ENCODE results near the gene PODXL2.
"Not testable (repeated sequence)": the region's sequence is repeated elsewhere in the genome, so short reads cannot be mapped to it uniquely, and the experiment has no call there.

PODXL2 gene

DNA sequence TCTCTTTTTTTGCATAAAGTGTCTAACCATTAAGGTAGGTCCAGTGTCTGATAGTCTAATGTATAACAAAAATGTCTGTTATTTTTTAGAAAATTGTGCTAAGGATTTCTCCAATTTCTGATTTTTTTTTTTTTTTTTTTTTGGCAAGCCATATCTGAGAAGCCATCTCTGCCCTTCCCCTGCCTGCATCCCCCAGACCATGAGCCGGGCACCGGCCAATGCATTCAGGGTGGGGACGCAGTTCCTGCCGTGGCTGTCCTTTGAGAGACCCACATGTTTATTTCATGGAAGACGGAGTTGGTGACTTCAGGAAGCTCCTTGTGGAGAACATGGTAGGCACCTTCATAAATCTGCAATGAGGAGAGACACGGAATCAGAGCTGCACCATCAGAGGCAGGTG is 63.0 kb downstream of the PODXL2 start:
- Mint-ChIP-seq H3K27me3 (no peaks in the 10 kb centered on the region), H3K4me3 (no peak overlapping the region), H3K4me1 (no peaks in the 10 kb centered on the region), H3K27ac (no peak overlapping the region), H3K9me3 (no peaks in the 10 kb centered on the region)
- ATAC-seq: no peak
- DNase-seq: no peak

DNA sequence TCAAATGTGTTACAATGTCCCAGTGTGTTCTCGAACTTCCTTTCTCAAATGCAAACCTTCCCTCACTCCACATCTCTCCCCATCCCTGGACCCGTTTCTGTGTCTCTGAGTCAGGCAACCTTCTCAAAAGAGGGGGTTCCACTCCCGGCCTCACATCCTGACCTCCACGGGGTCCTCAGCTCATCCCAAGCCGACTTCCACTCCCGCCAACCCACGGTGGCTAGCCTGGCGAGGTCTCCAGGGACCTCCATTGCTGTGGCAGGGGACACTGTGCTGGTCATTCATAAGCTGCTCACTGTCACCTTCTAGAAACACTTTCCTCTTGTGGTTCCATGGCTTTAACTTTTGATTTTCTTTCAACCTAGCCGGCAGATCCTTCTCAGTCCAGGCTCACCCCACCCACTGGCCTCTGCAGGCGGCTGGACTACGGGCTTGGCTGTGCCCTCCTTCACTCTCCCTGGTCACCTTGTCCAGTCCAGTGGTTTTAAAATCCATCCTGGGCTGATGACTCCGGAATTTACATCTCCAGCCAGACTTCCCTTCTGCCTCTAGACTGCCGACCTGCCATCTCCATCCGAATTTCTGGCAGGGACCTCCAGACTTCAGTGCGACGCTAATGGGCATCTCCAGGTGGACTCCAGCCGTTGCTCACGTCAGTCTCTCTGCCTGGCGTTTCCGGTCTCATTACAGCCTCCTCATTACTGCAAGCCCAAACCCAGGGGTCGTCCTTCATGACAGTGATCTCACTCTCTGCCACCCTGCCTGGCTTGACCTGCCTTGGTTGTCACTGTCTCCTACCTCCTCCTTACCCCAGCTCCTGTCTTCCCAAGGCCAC is 63.7 kb downstream of the PODXL2 start:
- no peak for DNase-seq
- Mint-ChIP-seq H3K4me3 (no peak overlapping the region), H3K27ac (no peak overlapping the region), H3K27me3 (no peaks in the 10 kb centered on the region), H3K9me3 (no peaks in the 10 kb centered on the region), H3K4me1 (peaks cover 5% of the 10 kb centered on the region)
- ATAC-seq: no peak

DNA sequence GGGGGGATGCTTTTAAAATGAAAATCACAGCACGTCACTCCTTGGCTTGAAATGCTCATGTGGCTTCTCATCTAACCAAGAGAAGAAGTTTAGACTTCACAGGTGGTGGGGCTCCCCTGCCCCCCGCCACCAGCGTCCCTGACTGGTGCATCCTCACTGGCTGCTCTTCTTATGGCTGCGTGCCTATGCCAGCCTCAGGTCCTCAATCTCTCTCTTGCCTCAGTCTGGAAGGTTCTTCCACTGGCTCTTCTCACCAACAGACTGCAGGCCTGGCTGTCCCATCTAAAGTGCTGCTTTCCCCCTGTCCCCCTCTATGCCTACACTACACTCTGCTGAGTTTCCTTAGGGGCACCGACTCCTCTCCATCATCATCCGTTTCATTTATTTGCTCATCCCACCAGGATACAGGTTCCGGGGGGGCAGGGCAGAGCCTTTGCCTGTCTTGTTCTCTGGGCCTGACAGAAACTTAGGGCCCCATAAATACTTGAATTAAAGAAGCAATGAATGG is 64.4 kb downstream of the PODXL2 start:
- H3K4me3 Mint-ChIP-seq: no peak overlapping the region
- no peak for ATAC-seq
- no peak for DNase-seq
- no peaks in the 10 kb centered on the region for H3K27me3 Mint-ChIP-seq
- H3K27ac Mint-ChIP-seq: no peak overlapping the region
- H3K4me1 Mint-ChIP-seq: peaks cover 10% of the 10 kb centered on the region
- no peaks in the 10 kb centered on the region for H3K9me3 Mint-ChIP-seq

DNA sequence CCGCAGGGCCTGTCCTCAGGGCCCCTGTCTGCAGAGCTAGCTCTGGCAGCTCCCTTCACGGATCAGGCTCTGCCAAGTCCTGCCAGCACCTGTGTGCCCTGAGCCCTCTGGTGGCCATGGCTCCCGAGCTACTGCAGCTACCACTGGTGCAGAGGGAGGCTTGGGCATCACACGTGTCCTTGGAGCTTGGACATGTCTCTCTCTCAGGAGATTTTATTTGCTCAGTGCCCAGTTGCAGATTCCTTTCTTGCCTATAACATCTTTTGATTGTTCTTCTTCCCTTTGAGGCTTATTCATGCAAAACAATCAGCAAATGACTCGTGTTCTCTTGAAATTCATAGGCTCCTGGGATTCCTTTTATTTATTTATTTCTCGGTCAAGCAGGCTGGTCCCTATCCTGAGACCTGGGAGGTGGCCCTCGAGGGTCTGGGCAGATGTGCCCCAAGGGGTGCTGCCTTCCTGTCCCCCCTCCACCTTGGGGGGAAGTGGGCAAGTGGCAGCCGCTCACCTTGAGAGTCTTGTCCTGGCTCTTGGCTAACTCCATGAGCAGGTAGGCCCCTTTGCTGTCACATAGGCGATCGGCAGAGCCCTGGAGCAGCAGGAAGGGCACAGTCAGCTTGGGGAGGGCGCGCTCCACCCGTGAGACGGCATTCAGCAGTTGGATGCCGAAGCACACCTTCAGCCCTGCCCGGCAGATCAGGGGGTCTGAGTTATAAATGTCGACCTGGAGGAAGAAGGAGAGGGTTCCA is 65.7 kb downstream of the PODXL2 start:
- Mint-ChIP-seq H3K27me3 (no peaks in the 10 kb centered on the region), H3K4me3 (no peak overlapping the region), H3K4me1 (peaks cover 10% of the 10 kb centered on the region), H3K9me3 (no peaks in the 10 kb centered on the region), H3K27ac (no peak overlapping the region)
- ATAC-seq (peak; percentile 61), DNase-seq (peak in 1 of 2 donors; percentile 44)

DNA sequence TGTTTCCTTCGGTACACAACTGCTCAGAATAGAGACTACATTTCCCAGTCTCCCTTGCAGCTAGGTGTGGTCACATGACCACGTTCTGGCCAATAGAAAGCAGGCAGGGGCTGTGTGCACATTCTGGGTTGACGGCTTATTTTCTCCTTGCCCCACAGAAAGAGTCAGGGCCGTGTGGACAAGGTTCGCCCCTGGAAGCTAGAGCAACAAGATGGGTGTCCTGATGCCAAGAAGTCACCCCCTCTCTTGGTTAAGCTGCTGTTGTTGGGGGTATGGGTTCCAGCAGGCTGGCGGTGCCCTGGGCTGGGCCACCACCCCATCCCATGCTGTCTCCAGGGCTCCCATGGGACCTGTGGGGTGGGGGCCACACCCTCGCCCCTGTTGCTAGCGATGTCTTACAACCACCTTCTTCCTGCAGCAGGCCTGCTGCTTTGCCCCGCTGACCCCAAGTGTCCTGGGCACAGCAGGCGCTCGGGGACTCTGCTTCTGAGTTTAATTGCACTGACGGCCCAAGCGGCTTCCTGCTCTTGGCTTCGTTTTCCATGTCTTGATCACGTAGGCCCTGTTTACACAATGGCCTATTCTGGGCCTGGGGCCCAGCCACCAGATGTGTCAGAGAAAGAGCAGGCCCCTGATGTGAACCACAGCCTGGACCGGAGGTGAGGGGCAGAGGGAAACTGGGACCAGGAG is 68.7 kb downstream of the PODXL2 start:
- Mint-ChIP-seq H3K27ac (no peak overlapping the region), H3K4me1 (peaks cover 10% of the 10 kb centered on the region), H3K27me3 (peaks cover 10% of the 10 kb centered on the region), H3K9me3 (no peaks in the 10 kb centered on the region), H3K4me3 (peak overlapping the region; percentile 11 to 12)
- DNase-seq (peak; percentile 39 to 61), ATAC-seq (peak; percentile 87)

DNA sequence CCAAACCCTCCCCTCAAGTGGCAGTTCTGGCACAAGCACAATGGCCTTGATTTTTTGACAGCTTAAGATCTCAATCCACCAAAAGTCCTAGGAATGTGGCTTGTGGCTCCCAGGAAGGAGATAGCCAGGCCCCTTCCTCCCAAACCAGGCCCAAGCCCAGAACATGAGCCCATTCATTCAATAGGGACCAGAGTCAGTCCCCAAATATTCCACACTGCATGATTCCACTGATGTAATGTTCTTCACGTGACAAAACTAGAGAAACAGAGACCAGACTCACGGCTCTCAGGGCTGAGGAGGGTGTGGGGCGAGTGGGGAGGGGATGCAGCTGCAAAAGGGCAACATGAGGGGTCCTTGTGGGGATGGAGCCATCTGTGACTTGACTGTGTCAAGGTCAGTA is 69.3 kb downstream of the PODXL2 start:
- Mint-ChIP-seq H3K27me3 (peaks cover 16% of the 10 kb centered on the region), H3K4me3 (no peak overlapping the region), H3K4me1 (peaks cover 10% of the 10 kb centered on the region), H3K27ac (no peak overlapping the region), H3K9me3 (no peaks in the 10 kb centered on the region)
- ATAC-seq (no peak), DNase-seq (no peak)

DNA sequence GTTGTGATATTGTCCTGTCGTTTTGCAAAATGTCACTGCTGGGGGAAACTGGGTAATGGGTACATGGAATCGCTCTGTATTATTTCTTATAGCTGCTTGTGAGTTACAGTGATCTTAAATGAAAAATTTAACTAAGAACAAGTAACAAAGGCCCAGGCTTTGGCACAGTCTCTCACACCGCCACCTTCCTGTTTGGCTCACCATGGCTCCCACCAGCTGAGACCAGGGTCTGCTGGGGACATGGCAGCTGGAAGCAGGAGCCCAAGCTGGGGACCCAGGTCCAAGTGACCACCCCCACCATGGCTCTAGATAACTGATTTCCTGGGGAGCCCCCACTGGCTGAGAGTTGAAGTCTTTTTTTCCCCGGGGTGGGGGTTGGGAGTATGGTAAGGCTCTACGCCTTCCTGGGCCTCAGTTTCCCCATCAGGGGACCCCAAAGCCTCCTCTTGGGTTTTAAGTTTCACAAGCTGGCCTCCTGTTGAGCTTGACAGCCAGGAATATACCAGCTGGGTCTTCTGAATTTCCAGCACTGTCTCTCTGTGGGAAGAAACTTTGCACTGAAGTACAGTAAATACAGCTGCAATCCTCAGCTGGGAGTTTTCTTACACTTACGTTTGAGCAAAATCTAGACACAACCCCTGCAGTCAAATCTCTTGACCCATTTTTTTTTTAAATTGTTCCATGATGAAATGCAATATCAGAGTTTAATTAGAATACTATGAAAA is 69.9 kb downstream of the PODXL2 start:
- peaks cover 22% of the 10 kb centered on the region for H3K27me3 Mint-ChIP-seq
- H3K4me3 Mint-ChIP-seq: no peak overlapping the region
- H3K4me1 Mint-ChIP-seq: peaks cover 10% of the 10 kb centered on the region
- DNase-seq: no peak
- H3K27ac Mint-ChIP-seq: peak overlapping the region in 1 of 2 donors; percentile 27
- ATAC-seq: no peak
- H3K9me3 Mint-ChIP-seq: no peaks in the 10 kb centered on the region

DNA sequence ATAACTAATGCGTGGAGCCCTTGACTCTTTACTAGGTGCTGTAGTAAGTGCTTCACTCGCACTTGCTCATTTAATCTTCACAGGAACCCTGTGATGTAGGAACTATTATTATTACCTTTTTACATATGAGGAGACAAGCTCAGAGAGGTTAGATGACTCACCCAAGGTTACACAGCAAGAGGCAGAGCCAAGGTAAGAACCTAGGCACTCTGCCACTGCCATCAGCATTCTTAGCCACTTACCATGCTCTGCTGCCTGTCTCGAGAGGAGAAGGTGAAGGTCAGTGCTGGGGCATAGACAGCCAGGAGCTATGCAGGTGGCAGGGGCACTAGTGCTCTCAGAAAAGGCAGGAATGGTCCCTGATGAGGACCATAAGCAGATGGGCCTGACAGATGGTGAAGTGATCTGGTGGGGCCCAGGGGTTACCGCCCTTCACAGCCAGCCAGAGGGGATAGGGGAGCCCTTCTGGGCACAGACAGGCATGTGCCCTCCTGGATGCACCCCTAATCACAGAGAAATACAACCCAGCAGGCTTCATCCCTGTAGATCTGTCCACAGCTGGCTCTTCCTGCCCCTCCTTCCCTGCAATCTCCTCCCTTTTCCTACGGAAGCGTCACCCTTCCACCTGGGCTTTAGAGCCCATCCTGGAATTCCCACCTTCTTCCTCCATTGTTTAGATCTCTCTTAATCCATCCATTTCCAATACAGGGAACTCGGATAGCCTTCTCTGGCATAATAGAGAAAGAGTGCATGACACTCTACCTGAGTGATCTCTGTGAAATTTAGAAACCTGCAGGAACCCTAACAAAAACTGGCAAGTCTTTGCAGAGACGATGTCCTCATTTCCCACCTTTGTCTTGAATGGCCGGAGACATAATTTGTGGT is 70.7 kb downstream of the PODXL2 start:
- no peak overlapping the region for H3K4me3 Mint-ChIP-seq
- ATAC-seq (no peak), DNase-seq (no peak)
- peaks cover 10% of the 10 kb centered on the region for H3K4me1 Mint-ChIP-seq
- H3K27me3 Mint-ChIP-seq: peaks cover 22% of the 10 kb centered on the region
- no peaks in the 10 kb centered on the region for H3K9me3 Mint-ChIP-seq
- H3K27ac Mint-ChIP-seq: no peak overlapping the region

DNA sequence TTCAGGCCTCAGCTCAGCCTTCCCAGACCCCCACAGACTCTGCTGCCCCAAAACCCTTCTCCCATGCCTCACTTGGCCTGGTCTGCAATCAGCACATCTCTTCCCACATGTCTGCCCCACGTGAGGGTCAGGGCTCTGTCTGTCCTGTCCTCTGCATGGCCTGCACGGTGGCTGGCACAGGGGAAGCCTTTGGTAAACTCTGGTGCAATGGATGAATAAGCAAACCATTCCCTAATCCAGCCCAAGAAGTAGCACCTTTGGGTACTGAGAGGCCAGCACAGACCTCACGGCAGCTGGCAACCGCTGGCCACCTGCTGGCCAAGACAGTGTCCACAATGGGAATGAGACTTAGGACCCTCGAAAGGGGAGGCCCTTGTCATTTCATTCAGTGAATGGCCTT is 71.4 kb downstream of the PODXL2 start:
- Mint-ChIP-seq H3K9me3 (no peaks in the 10 kb centered on the region), H3K4me1 (peaks cover 10% of the 10 kb centered on the region), H3K4me3 (no peak overlapping the region), H3K27ac (no peak overlapping the region), H3K27me3 (peaks cover 22% of the 10 kb centered on the region)
- ATAC-seq (no peak), DNase-seq (no peak)

DNA sequence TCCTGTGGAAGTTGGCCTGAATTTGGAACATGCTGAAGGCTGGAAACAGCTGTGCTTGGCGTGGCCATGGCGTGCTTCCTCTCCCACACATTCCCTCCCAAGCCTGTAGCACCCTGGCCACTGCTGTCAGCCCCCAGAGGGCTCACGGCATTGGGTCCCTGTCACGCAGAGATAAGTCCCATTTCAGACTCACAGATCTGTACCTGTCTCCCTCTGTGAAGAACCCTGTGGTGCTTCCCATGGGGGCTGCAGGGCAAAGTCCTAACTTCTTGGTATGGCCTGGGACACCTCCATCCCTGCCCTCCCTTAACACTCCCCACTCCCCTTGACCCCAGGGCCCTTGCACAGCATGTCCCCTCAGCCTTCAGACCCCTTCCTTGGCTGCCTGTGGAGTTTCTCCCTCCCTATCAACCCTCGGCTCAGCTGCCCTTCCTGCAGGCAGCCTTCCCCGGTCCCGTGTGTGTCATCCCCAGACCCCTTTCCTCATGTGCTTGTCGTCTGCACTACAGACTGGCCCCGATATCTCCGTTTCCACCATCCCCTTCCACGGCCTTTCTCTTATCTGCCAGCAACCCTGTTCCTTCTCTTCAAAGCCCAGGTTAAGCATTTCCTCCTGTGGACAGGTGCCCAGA is 72.4 kb downstream of the PODXL2 start:
- H3K4me3 Mint-ChIP-seq: no peak overlapping the region

DNA sequence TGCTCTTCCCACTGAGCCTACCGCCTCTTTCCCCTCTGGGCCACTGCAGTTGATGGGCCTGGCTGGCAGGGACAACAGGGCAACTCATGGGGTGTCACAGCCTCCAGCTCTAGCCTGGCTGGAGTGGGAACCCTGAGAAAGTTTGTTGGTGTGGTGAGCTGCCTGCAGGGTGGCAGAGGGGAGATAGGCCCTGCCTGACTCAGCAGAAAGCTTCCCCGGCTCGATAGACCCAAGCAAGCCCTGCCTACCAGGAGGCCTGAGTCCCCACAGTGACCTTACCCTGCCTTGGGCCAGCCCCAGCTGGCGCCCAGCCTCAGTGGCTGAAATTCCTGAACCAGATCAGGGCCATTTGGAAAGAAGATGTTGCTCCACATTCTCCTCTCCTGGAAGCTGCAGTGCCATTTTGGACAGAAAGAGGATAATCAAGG is 73.2 kb downstream of the PODXL2 start:
- DNase-seq (no peak), ATAC-seq (no peak)
- peaks cover 22% of the 10 kb centered on the region for H3K27me3 Mint-ChIP-seq
- H3K4me3 Mint-ChIP-seq: no peak overlapping the region
- no peak overlapping the region for H3K27ac Mint-ChIP-seq
- H3K9me3 Mint-ChIP-seq: no peaks in the 10 kb centered on the region
- peaks cover 10% of the 10 kb centered on the region for H3K4me1 Mint-ChIP-seq

More for the DNA sequence above, 72.4 kb downstream of the PODXL2 start:
- Mint-ChIP-seq H3K4me1 (peaks cover 10% of the 10 kb centered on the region), H3K27me3 (peaks cover 22% of the 10 kb centered on the region), H3K9me3 (no peaks in the 10 kb centered on the region), H3K27ac (no peak overlapping the region)
- DNase-seq (no peak), ATAC-seq (no peak)

DNA sequence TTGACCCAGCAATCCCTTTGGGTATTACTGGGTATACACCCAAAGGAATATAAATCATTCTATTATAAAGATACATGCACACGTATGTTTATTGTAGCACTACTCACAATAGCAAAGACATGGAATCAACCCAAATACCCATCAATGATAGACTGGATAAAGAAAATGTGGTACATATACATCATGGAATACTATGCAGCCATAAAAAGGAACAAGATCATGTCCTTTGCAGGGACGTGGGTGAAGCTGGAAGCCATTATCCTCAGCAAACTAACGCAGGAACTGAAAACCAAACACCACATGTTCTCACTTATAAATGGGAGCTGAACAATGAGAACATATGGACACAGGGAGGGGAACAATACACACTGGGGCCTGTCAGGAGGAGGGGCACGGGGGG is 75.9 kb downstream of the PODXL2 start:
- not testable (repeated sequence) for H3K4me3 Mint-ChIP-seq, H3K27ac Mint-ChIP-seq, ATAC-seq, H3K9me3 Mint-ChIP-seq, DNase-seq, H3K4me1 Mint-ChIP-seq
- H3K27me3 Mint-ChIP-seq: peaks cover 22% of the 10 kb centered on the region

DNA sequence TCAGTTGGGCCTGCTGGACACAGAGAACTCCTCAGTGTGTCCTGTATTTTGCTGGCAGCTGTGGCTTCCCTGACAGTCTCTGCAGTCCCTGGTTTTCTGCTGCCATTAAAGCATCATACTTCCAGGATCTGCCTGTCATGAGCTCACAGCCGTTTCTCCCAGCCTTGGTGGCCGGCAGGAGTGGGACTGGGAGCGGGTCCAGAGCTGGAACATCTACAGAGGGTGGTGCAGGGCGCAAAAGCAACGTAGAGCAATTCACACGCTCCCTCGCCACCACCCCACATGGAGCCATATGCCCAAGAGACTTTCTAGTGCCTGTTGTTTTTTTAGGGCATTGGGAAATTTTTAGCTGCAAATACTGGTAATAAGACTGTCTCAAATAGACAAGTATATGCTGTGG is 77.3 kb downstream of the PODXL2 start:
- DNase-seq: no peak
- no peak for ATAC-seq

DNA sequence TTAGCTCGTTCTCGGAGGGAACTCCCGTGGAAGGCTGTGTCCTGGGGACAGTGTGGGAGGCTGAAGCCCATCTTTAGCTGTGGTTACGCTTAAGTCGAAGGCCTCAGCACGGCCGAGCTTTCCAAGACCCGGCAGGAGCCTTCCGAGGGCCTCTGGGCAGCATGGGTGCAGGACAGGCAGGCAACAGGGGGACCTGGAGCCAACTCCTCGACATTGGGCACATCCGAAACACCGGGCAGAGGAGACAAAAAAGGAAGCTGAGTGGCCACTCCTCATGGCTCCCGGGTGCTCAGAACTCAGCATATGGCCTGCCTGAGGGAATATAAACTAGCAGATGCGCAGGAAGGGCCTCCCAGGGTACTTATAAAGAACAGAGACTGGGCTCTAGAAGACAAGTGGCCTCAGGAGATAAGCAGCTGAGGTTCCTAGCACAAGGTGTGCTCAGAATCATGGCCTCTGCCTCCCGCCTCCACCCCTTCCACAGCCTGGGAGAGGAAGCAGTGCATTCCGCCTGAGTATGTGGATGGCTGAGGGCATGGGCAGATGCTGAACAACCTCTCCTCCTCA is 77.9 kb downstream of the PODXL2 start:
- no peaks in the 10 kb centered on the region for H3K4me1 Mint-ChIP-seq
- peaks cover 16% of the 10 kb centered on the region for H3K27me3 Mint-ChIP-seq
- H3K4me3 Mint-ChIP-seq: no peak overlapping the region
- peak overlapping the region in 1 of 2 donors; percentile 72 for H3K27ac Mint-ChIP-seq
- DNase-seq (no peak), ATAC-seq (no peak)
- no peaks in the 10 kb centered on the region for H3K9me3 Mint-ChIP-seq

More for the DNA sequence above, 77.3 kb downstream of the PODXL2 start:
- H3K9me3 Mint-ChIP-seq: no peaks in the 10 kb centered on the region
- H3K4me3 Mint-ChIP-seq: no peak overlapping the region
- H3K4me1 Mint-ChIP-seq: no peaks in the 10 kb centered on the region
- no peak overlapping the region for H3K27ac Mint-ChIP-seq
- H3K27me3 Mint-ChIP-seq: peaks cover 22% of the 10 kb centered on the region
